Raji (cell line): ENCODE measurements around the gene SLF2.

Source experiments
- POLR2A ChIP-seq: IDR thresholded peaks from 2 replicates; pipeline ENCODE4 v1.6.1; 2011; ENCODE audit warnings: low read depth, low read length, control low read depth; ENCODE audit not compliant: insufficient read depth

The SLF2 gene

GRCh38 chr10:100989088-100989487 lies 76.3 kb downstream of the SLF2 start:
- TF ChIP-seq POLR2A, result no peak

GRCh38 chr10:100993986-100994708 lies 81.4 kb downstream of the SLF2 start:
- TF ChIP-seq POLR2A, result no peak

GRCh38 chr10:100995181-100995580 lies 82.4 kb downstream of the SLF2 start:
- no peak for TF ChIP-seq POLR2A

GRCh38 chr10:100996678-100997359 lies 84.1 kb downstream of the SLF2 start:
- TF ChIP-seq POLR2A, result no peak

- TF ChIP-seq POLR2A, result peak; percentile 66
These were observed 84.8 kb downstream of the SLF2 start for GRCh38 chr10:100997360-100998182.

GRCh38 chr10:100998183-100998990 lies 85.6 kb downstream of the SLF2 start:
- TF ChIP-seq POLR2A, result no peak

- TF ChIP-seq POLR2A, result 0 out of 2 replicates have a peak, but pooled peaks have one; percentile 13
These were observed 86.4 kb downstream of the SLF2 start for GRCh38 chr10:100998991-100999741.

- TF ChIP-seq POLR2A, result no peak
These were observed 87.0 kb downstream of the SLF2 start, which contains the start of gene LZTS2 for GRCh38 chr10:100999742-101000126. TSS of gene LZTS2 (plus strand) at chr10:100999808. CDS start at chr10:101002539, 2,731 bp downstream.

- no peak for TF ChIP-seq POLR2A
These were observed 87.6 kb downstream of the SLF2 start for GRCh38 chr10:101000127-101000914.

GRCh38 chr10:101000915-101001658 lies 88.3 kb downstream of the SLF2 start:
- TF ChIP-seq POLR2A, result no peak

- no peak for TF ChIP-seq POLR2A
These were observed 88.9 kb downstream of the SLF2 start for GRCh38 chr10:101001659-101002035.

GRCh38 chr10:101002456-101002855 lies 89.7 kb downstream of the SLF2 start:
- no peak for TF ChIP-seq POLR2A
